BLaER1 (cell line): ENCODE measurements around the gene ZNF516.
A peak's percentile ranks its signal among the peaks of the same experiment; 100 is the strongest.

Experiments used
- H3K27ac ChIP-seq: shearing (Covaris generic); formaldehyde crosslinking; 2 replicates; pipeline ENCODE4 v1.8.1; 2022
- H3K27me3 ChIP-seq: shearing (Covaris generic); formaldehyde crosslinking; 2 replicates; pipeline ENCODE4 v1.8.1; 2022
- H3K36me3 ChIP-seq: shearing (Covaris generic); formaldehyde crosslinking; 2 replicates; pipeline ENCODE4 v1.8.1; 2022
- H3K4me1 ChIP-seq: shearing (Covaris generic); formaldehyde crosslinking; 2 replicates; pipeline ENCODE4 v1.8.1; 2022
- H3K4me2 ChIP-seq: shearing (Covaris generic); formaldehyde crosslinking; 2 replicates; pipeline ENCODE4 v1.8.1; 2022
- H3K4me3 ChIP-seq: shearing (Covaris generic); formaldehyde crosslinking; 2 replicates; pipeline ENCODE4 v1.8.1; 2022
- H3K9ac ChIP-seq: shearing (Covaris generic); formaldehyde crosslinking; 2 replicates; pipeline ENCODE4 v1.8.1; 2022
- H3K9me3 ChIP-seq: shearing (Covaris generic); formaldehyde crosslinking; 2 replicates; pipeline ENCODE4 v1.8.1; 2022
- H4K20me1 ChIP-seq: shearing (Covaris generic); formaldehyde crosslinking; 2 replicates; pipeline ENCODE4 v1.8.1; 2022
- Cebpa-rat ChIP-seq: shearing (Covaris generic); IDR thresholded peaks from 2 replicates; pipeline ENCODE4 v1.8.1; 2022

The ZNF516 gene

GRCh38 chr18:76412818-76413565 lies 82.0 kb downstream of the ZNF516 start:
- Histone ChIP-seq H3K27me3 (no peaks in the 10 kb centered on the region), H3K4me3 (no peak overlapping the region), H3K9ac (no peak overlapping the region), H3K4me1 (peaks cover 30% of the 10 kb centered on the region), H3K9me3 (peaks cover 19% of the 10 kb centered on the region), H3K27ac (no peak overlapping the region), H3K4me2 (no peak overlapping the region), H3K36me3 (peaks cover 52% of the 10 kb centered on the region), H4K20me1 (peaks cover 98% of the 10 kb centered on the region)
- TF ChIP-seq Cebpa-rat = no peak

GRCh38 chr18:76412010-76412817 lies 82.8 kb downstream of the ZNF516 start:
- Histone ChIP-seq H3K4me2 (peak overlapping the region; percentile 26; the same call in 1 of the 2 replicates), H4K20me1 (peaks cover 98% of the 10 kb centered on the region), H3K4me3 (no peak overlapping the region), H3K9me3 (peaks cover 19% of the 10 kb centered on the region), H3K36me3 (peaks cover 60% of the 10 kb centered on the region), H3K27ac (no peak overlapping the region), H3K9ac (no peak overlapping the region), H3K4me1 (peaks cover 30% of the 10 kb centered on the region), H3K27me3 (no peaks in the 10 kb centered on the region)
- no peak for TF ChIP-seq Cebpa-rat

- Histone ChIP-seq H3K27ac (no peak overlapping the region), H3K9me3 (peaks cover 19% of the 10 kb centered on the region), H3K4me2 (peak overlapping the region; percentile 26; the same call in 1 of the 2 replicates), H3K4me1 (peaks cover 30% of the 10 kb centered on the region), H3K9ac (no peak overlapping the region), H4K20me1 (peaks cover 98% of the 10 kb centered on the region), H3K36me3 (peaks cover 73% of the 10 kb centered on the region), H3K4me3 (no peak overlapping the region), H3K27me3 (no peaks in the 10 kb centered on the region)
- TF ChIP-seq Cebpa-rat = peak; percentile 92
These were observed 84.2 kb downstream of the ZNF516 start for GRCh38 chr18:76410660-76411417.

- Histone ChIP-seq H3K9me3 (peaks cover 19% of the 10 kb centered on the region), H3K4me2 (no peak overlapping the region), H3K36me3 (peaks cover 74% of the 10 kb centered on the region), H3K4me3 (no peak overlapping the region), H3K4me1 (peaks cover 30% of the 10 kb centered on the region), H3K27me3 (no peaks in the 10 kb centered on the region), H3K9ac (no peak overlapping the region), H4K20me1 (peaks cover 98% of the 10 kb centered on the region), H3K27ac (no peak overlapping the region)
- no peak for TF ChIP-seq Cebpa-rat
These were observed 85.0 kb downstream of the ZNF516 start for GRCh38 chr18:76410033-76410432.

- TF ChIP-seq Cebpa-rat = no peak
- H3K4me2 ChIP-seq = no peak overlapping the region
- H3K36me3 ChIP-seq = peaks cover 83% of the 10 kb centered on the region
- H3K4me3 ChIP-seq = no peak overlapping the region
- H3K4me1 ChIP-seq = peaks cover 30% of the 10 kb centered on the region
- H3K9ac ChIP-seq = no peak overlapping the region
- no peaks in the 10 kb centered on the region for H3K27me3 ChIP-seq
- peaks cover 19% of the 10 kb centered on the region for H3K9me3 ChIP-seq
- peaks cover 100% of the 10 kb centered on the region for H4K20me1 ChIP-seq
- no peak overlapping the region for H3K27ac ChIP-seq
These were observed 86.5 kb downstream of the ZNF516 start for GRCh38 chr18:76408480-76409067.

GRCh38 chr18:76407681-76408080 lies 87.4 kb downstream of the ZNF516 start:
- Histone ChIP-seq H3K9ac (no peak overlapping the region), H3K27ac (no peak overlapping the region)

GRCh38 chr18:76406791-76407190 lies 88.3 kb downstream of the ZNF516 start:
- Histone ChIP-seq H3K4me1 (peaks cover 18% of the 10 kb centered on the region), H4K20me1 (peaks cover 100% of the 10 kb centered on the region), H3K27me3 (no peaks in the 10 kb centered on the region), H3K4me2 (no peak overlapping the region), H3K9ac (no peak overlapping the region), H3K27ac (no peak overlapping the region), H3K36me3 (peaks cover 89% of the 10 kb centered on the region), H3K9me3 (peaks cover 19% of the 10 kb centered on the region), H3K4me3 (no peak overlapping the region)
- TF ChIP-seq Cebpa-rat = no peak

More at GRCh38 chr18:76407681-76408080, 87.4 kb downstream of the ZNF516 start:
- Histone ChIP-seq H3K4me3 (no peak overlapping the region), H3K4me1 (peaks cover 27% of the 10 kb centered on the region), H3K9me3 (peaks cover 19% of the 10 kb centered on the region), H4K20me1 (peaks cover 100% of the 10 kb centered on the region), H3K27me3 (no peaks in the 10 kb centered on the region), H3K36me3 (peaks cover 89% of the 10 kb centered on the region), H3K4me2 (no peak overlapping the region)
- TF ChIP-seq Cebpa-rat = no peak

GRCh38 chr18:76405681-76406356 lies 89.2 kb downstream of the ZNF516 start:
- peaks cover 100% of the 10 kb centered on the region for H4K20me1 ChIP-seq
- no peaks in the 10 kb centered on the region for H3K27me3 ChIP-seq
- peaks cover 16% of the 10 kb centered on the region for H3K4me1 ChIP-seq
- no peak overlapping the region for H3K4me2 ChIP-seq
- H3K36me3 ChIP-seq = peaks cover 82% of the 10 kb centered on the region
- no peak overlapping the region for H3K9ac ChIP-seq
- no peak overlapping the region for H3K27ac ChIP-seq
- TF ChIP-seq Cebpa-rat = no peak
- H3K4me3 ChIP-seq = no peak overlapping the region
- H3K9me3 ChIP-seq = peaks cover 15% of the 10 kb centered on the region

- Histone ChIP-seq H3K9me3 (peaks cover 10% of the 10 kb centered on the region), H3K4me3 (no peak overlapping the region), H4K20me1 (peaks cover 100% of the 10 kb centered on the region), H3K27ac (no peak overlapping the region), H3K36me3 (peaks cover 76% of the 10 kb centered on the region), H3K4me2 (no peak overlapping the region), H3K27me3 (no peaks in the 10 kb centered on the region), H3K9ac (no peak overlapping the region), H3K4me1 (peaks cover 16% of the 10 kb centered on the region)
- TF ChIP-seq Cebpa-rat = no peak
These were observed 89.8 kb downstream of the ZNF516 start for GRCh38 chr18:76405280-76405679.
